Transverse colon (tissue), 4 donors: Measurements from ENCODE around the gene PVRIG. TPM values are rescaled to one million over a fixed set of nuclear protein-coding genes. Genes with fewer than 3 reads are reported as not detected.
"Not testable (repeated sequence)": the region's sequence is repeated elsewhere in the genome, so short reads cannot be mapped to it uniquely, and the experiment has no call there.

Source experiments
- DNase-seq: peaks from one replicate; pipeline ENCODE4 v3.0.0-alpha.2; 2019
- H3K27ac ChIP-seq, 4 donors: fragments of 200-600 bp; sonication (generic); 2 replicates each; pipeline ENCODE4 v1.5.1; 2016 to 2018; ENCODE audit warnings: inconsistent platforms in 4 of 4
- H3K27me3 ChIP-seq: fragments of 200-600 bp; sonication (generic); 2 replicates; pipeline ENCODE4 v1.5.1; 2017; ENCODE audit warnings: inconsistent platforms
- H3K36me3 ChIP-seq, 4 donors: fragments of 200-600 bp; sonication (generic); 2 replicates each; pipeline ENCODE4 v1.5.1; 2017 to 2019; ENCODE audit warnings: inconsistent platforms in 4 of 4
- H3K4me1 ChIP-seq, 4 donors: fragments of 200-600 bp; sonication (generic); 2 replicates each; pipeline ENCODE4 v1.5.1; 2017 to 2020; ENCODE audit warnings: inconsistent platforms in 4 of 4
- H3K4me3 ChIP-seq, 4 donors: fragments of 200-600 bp; sonication (generic); 1 replicate in 1 of 4; 2 replicates in 3 of 4; pipeline versions ENCODE4 v1.5.1 to v1.6.1; 2017 to 2019; ENCODE audit warnings: inconsistent platforms in 4 of 4
- H3K9me3 ChIP-seq, 2 donors: fragments of 200-600 bp; sonication (generic); 2 replicates each; pipeline ENCODE4 v1.5.1; 2017 to 2019; ENCODE audit warnings: inconsistent platforms in 2 of 2
- CTCF ChIP-seq, 5 experiments: fragments of 200-600 bp in 3 of 5; fragments of 450-650 bp in 2 of 5; sonication (generic) in 3 of 5; IDR thresholded peaks; 1 replicate in 2 of 5; 2 replicates in 3 of 5; pipeline ENCODE4 v1.5.1; 2016 to 2017; ENCODE audit warnings: antibody characterized with exemption in 5 of 5, inconsistent platforms in 3 of 5, mild to moderate bottlenecking in 2 of 5, moderate library complexity in 1 of 5
- EP300 ChIP-seq: sonication (generic); formaldehyde crosslinking; IDR thresholded peaks from one replicate; pipeline ENCODE4 v1.6.1; 2017; ENCODE audit warnings: antibody characterized with exemption, low read depth
- POLR2A ChIP-seq: fragments of 450-650 bp; IDR thresholded peaks from one replicate; pipeline ENCODE4 v1.6.1; 2016; ENCODE audit warnings: antibody characterized with exemption, mild to moderate bottlenecking, moderate library complexity
- POLR2AphosphoS5 ChIP-seq, 3 donors: sonication (generic); formaldehyde crosslinking; IDR thresholded peaks; one replicate each; pipeline ENCODE4 v1.6.1; 2016; ENCODE audit warnings: antibody characterized with exemption in 3 of 3
- WGBS, 2 donors: methylation state at CpG; one replicate each; pipeline ENCODE4 v1.1.5; 2018; ENCODE audit warnings: low coverage in 1 of 2; 5-methylcytosine and 5-hydroxymethylcytosine counted together
- in situ Hi-C, 4 donors: fragments of 200-750 bp; cut with MboI; loops; one replicate each; pipeline versions ENCODE4 v1.15.0 to v1.15.1; 2017; ENCODE audit warnings: low sequenced_read_pairs in 3 of 4, low pct_ligation_motif_present in 1 of 4, low pct_unique_long_range_greater_than_20kb in 1 of 4
- intact Hi-C: fragments of 100-400 bp; cut with DNase I; formaldehyde crosslinking; loops from one replicate; pipeline ENCODE4 v1.15.1; 2023; ENCODE audit warnings: low total_unique reads
- total RNA-seq, 4 donors: library from RNA; depleted of rRNA; stranded (reverse); fragments of >200 nt; gene quantifications; one replicate each; pipeline ENCODE4 v1.1.0, GENCODE V29; 2016

The PVRIG gene
- total RNA-seq, 4 donors from 2014 or later = 2.2 to 4.3 TPM; not detected in 2

- intact Hi-C loops (no loop called here), in situ Hi-C loops (no loop called here)
- Histone ChIP-seq H3K4me1 (no peaks in the 10 kb centered on the region), H3K27me3 (no peaks in the 10 kb centered on the region), H3K9me3 (no peaks in the 10 kb centered on the region), H3K4me3 (no peak overlapping the region), H3K36me3 (no peaks in the 10 kb centered on the region), H3K27ac (no peak overlapping the region)
- DNase-seq = no peak
- 91 to 100% methylated on average over 1 to 10 of the region's 10 CpGs for WGBS, 2 donors
- no peak for TF ChIP-seq POLR2A
- TF ChIP-seq POLR2AphosphoS5 (IDR thresholded peaks at IDR 0.05) = no peak
- TF ChIP-seq EP300 = no peak
- TF ChIP-seq CTCF (IDR thresholded peaks at IDR 0.05) = no peak
Observed at GRCh38 chr7:100248483-100248882, 28.7 kb downstream of the PVRIG start.

GRCh38 chr7:100257017-100257416 is 37.3 kb downstream of the PVRIG start:
- in situ Hi-C loops = no loop called here
- TF ChIP-seq CTCF (IDR thresholded peaks at IDR 0.05) = no peak
- no peak for TF ChIP-seq EP300
- TF ChIP-seq POLR2AphosphoS5 (IDR thresholded peaks at IDR 0.05) = no peak
- no peak for TF ChIP-seq POLR2A
- 95 to 100% methylated on average over 5 to 7 of the region's 7 CpGs for WGBS, 2 donors

GRCh38 chr7:100259984-100260383 is 40.2 kb downstream of the PVRIG start:
- 80 to 89% methylated on average over 1 to 8 of the region's 8 CpGs for WGBS, 2 donors
- H3K4me1 ChIP-seq, intact Hi-C loops, in situ Hi-C loops, H3K27ac ChIP-seq, H3K4me3 ChIP-seq, DNase-seq, H3K9me3 ChIP-seq, H3K27me3 ChIP-seq, H3K36me3 ChIP-seq: not testable (repeated sequence)

More at GRCh38 chr7:100257017-100257416, 37.3 kb downstream of the PVRIG start:
- Histone ChIP-seq H3K36me3 (no peaks in the 10 kb centered on the region), H3K4me3 (no peak overlapping the region), H3K27me3 (no peaks in the 10 kb centered on the region), H3K9me3 (no peaks in the 10 kb centered on the region), H3K27ac (no peak overlapping the region), H3K4me1 (no peaks in the 10 kb centered on the region)
- DNase-seq = no peak
- intact Hi-C loops = no loop called here

- H3K4me3 ChIP-seq, intact Hi-C loops, H3K36me3 ChIP-seq, H3K9me3 ChIP-seq, H3K27me3 ChIP-seq, in situ Hi-C loops, H3K27ac ChIP-seq, DNase-seq, H3K4me1 ChIP-seq: not testable (repeated sequence)
- 90% methylated on average over 4 of the region's 4 CpGs; no CpG with 5 or more reads in 1 of the 2 donors for WGBS, 2 donors
Observed at GRCh38 chr7:100262896-100263295, 43.1 kb downstream of the PVRIG start.

GRCh38 chr7:100264223-100264622 is 44.5 kb downstream of the PVRIG start:
- H3K4me3 ChIP-seq, intact Hi-C loops, H3K9me3 ChIP-seq, H3K27me3 ChIP-seq, in situ Hi-C loops, DNase-seq, H3K4me1 ChIP-seq, H3K27ac ChIP-seq, H3K36me3 ChIP-seq: not testable (repeated sequence)
- 85 to 100% methylated on average over 1 to 4 of the region's 4 CpGs for WGBS, 2 donors

GRCh38 chr7:100264669-100265165 is 45.0 kb downstream of the PVRIG start:
- DNase-seq, in situ Hi-C loops, H3K27ac ChIP-seq, H3K4me1 ChIP-seq, H3K4me3 ChIP-seq, H3K36me3 ChIP-seq, H3K9me3 ChIP-seq, H3K27me3 ChIP-seq, intact Hi-C loops: not testable (repeated sequence)
- 60 to 75% methylated on average over 1 to 7 of the region's 7 CpGs for WGBS, 2 donors

DNA sequence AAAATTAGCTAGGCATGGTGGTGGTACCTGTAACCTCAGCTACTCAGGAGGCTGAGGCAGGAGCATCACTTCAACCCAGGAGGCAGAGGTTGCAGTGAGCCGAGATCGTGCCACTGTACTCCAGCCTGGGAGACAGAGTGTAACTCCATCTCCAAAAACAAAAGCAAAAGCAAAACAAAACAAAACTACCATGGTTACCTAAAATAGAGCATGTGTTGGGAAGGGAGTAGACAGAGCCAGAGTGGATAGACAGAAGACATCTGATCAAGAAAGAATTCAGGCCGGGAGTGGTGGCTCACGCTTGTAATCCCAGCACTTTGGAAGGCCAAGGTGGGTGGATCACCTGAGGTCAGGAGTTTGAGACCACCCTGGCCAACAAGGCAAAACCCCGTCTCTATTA is 46.1 kb downstream of the PVRIG start:
- H3K27ac ChIP-seq, intact Hi-C loops, H3K27me3 ChIP-seq, H3K36me3 ChIP-seq, DNase-seq, H3K9me3 ChIP-seq, in situ Hi-C loops, H3K4me3 ChIP-seq: not testable (repeated sequence)
- 82 to 83% methylated on average over 5 of the region's 5 CpGs for WGBS, 2 donors
- peaks cover 0 to 10% (median 6%) of the 10 kb centered on the region in 4 donors for H3K4me1 ChIP-seq
